ENCODE measurements around the gene PDCD1LG2. TPM values are rescaled to one million over a fixed set of nuclear protein-coding genes. Genes with fewer than 3 reads are reported as not detected.

PDCD1LG2 gene
- total RNA-seq, 2 experiments from 2014 or later, result 0.11 to 0.17 TPM

- Histone ChIP-seq H3K36me3 (ENCODE audit: insufficient read depth, low read length) (no peaks in the 10 kb centered on the region), H3K27me3 (ENCODE audit: control insufficient read depth in 1 of 2, insufficient read depth in 2 of 2, low read length in 2 of 2) (no peaks in the 10 kb centered on the region), H3K9me3 (ENCODE audit: control insufficient read depth in 1 of 2, insufficient read depth in 1 of 2, low read length in 2 of 2) (no peaks in the 10 kb centered on the region), H3K4me3 (ENCODE audit: low read length) (no peak overlapping the region), H3K4me1 (ENCODE audit: insufficient read depth, low read length) (no peaks in the 10 kb centered on the region), H3K27ac (ENCODE audit: low read depth in 1 of 2, low read length in 2 of 2) (no peak overlapping the region)
- Mint-ChIP-seq H3K9me3 (no peaks in the 10 kb centered on the region), H3K4me1 (ENCODE audit: low read depth) (no peaks in the 10 kb centered on the region), H3K27ac (no peak overlapping the region), H3K36me3 (ENCODE audit: low read depth) (no peaks in the 10 kb centered on the region), H3K4me3 (no peak overlapping the region), H3K27me3 (no peaks in the 10 kb centered on the region)
- intact Hi-C loops (cut with DNase I, micrococcal nuclease), result no loop called here
- DNase-seq, result no peak
- ChIA-PET CTCF (no interaction called here), POLR2A (no interaction called here)
- ATAC-seq (ENCODE audit: poor library complexity), result no peak
- TF ChIP-seq CTCF (IDR thresholded peaks at IDR 0.05), result no peak
These were observed 21.9 kb upstream of the PDCD1LG2 start for GRCh38 chr9:5488221-5489008.

GRCh38 chr9:5489630-5490490 is 20.5 kb upstream of the PDCD1LG2 start:
- CTCF ChIA-PET, result no interaction called here
- Mint-ChIP-seq H3K4me3 (no peak overlapping the region), H3K27ac (no peak overlapping the region), H3K9me3 (no peaks in the 10 kb centered on the region), H3K27me3 (no peaks in the 10 kb centered on the region), H3K36me3 (ENCODE audit: low read depth) (no peaks in the 10 kb centered on the region), H3K4me1 (ENCODE audit: low read depth) (peaks cover 5% of the 10 kb centered on the region)
- DNase-seq, result no peak
- TF ChIP-seq CTCF (IDR thresholded peaks at IDR 0.05), result no peak
- POLR2A ChIA-PET, result interaction anchor here (1.2 kb wide), 1 partner anchor 31 kb away, joined by 3 read pairs; no protein-coding TSS in a partner anchor
- Histone ChIP-seq H3K4me1 (ENCODE audit: insufficient read depth, low read length) (peaks cover 4% of the 10 kb centered on the region), H3K9me3 (ENCODE audit: control insufficient read depth in 1 of 2, insufficient read depth in 1 of 2, low read length in 2 of 2) (no peaks in the 10 kb centered on the region), H3K27ac (ENCODE audit: low read depth in 1 of 2, low read length in 2 of 2) (no peak overlapping the region), H3K36me3 (ENCODE audit: insufficient read depth, low read length) (no peaks in the 10 kb centered on the region), H3K4me3 (ENCODE audit: low read length) (no peak overlapping the region), H3K27me3 (ENCODE audit: control insufficient read depth in 1 of 2, insufficient read depth in 2 of 2, low read length in 2 of 2) (no peaks in the 10 kb centered on the region)
- no peak for ATAC-seq (ENCODE audit: poor library complexity)
- intact Hi-C loops (cut with DNase I, micrococcal nuclease), result no loop called here

- H3K4me3 Mint-ChIP-seq, result no peak overlapping the region
- peaks cover 5% of the 10 kb centered on the region for H3K4me1 Mint-ChIP-seq (ENCODE audit: low read depth)
- ChIA-PET POLR2A (interaction anchor here (0.8 to 1.8 kb wide), 2 partner anchors 17 to 24 kb away, joined by 3 to 7 read pairs; partner anchors contain the start of gene PDCD1LG2), CTCF (no interaction called here)
- no peaks in the 10 kb centered on the region for H3K9me3 Mint-ChIP-seq
- H3K27me3 Mint-ChIP-seq, result no peaks in the 10 kb centered on the region
- Histone ChIP-seq H3K27ac (ENCODE audit: low read depth in 1 of 2, low read length in 2 of 2) (no peak overlapping the region), H3K27me3 (ENCODE audit: control insufficient read depth in 1 of 2, insufficient read depth in 2 of 2, low read length in 2 of 2) (no peaks in the 10 kb centered on the region), H3K4me3 (ENCODE audit: low read length) (no peak overlapping the region), H3K36me3 (ENCODE audit: insufficient read depth, low read length) (no peaks in the 10 kb centered on the region), H3K9me3 (ENCODE audit: control insufficient read depth in 1 of 2, insufficient read depth in 1 of 2, low read length in 2 of 2) (no peaks in the 10 kb centered on the region), H3K4me1 (ENCODE audit: insufficient read depth, low read length) (peaks cover 4% of the 10 kb centered on the region)
- TF ChIP-seq CTCF (IDR thresholded peaks at IDR 0.05), result no peak
- no peak for DNase-seq
- intact Hi-C loops (cut with DNase I, micrococcal nuclease), result no loop called here
- ATAC-seq (ENCODE audit: poor library complexity), result no peak
- H3K27ac Mint-ChIP-seq, result no peak overlapping the region
- H3K36me3 Mint-ChIP-seq (ENCODE audit: low read depth), result no peaks in the 10 kb centered on the region
These were observed 17.2 kb upstream of the PDCD1LG2 start for GRCh38 chr9:5492965-5493678.
